Measurements from ENCODE around the gene JPT2.

- TF ChIP-seq, protein P1, sequence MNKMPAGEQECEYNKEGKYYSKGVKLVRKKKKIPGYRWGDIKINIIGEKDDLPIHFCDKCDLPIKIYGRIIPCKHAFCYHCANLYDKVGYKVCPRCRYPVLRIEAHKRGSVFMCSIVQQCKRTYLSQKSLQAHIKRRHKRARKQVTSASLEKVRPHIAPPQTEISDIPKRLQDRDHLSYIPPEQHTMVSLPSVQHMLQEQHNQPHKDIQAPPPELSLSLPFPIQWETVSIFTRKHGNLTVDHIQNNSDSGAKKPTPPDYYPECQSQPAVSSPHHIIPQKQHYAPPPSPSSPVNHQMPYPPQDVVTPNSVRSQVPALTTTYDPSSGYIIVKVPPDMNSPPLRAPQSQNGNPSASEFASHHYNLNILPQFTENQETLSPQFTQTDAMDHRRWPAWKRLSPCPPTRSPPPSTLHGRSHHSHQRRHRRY (tag by site-specific recombination; IDR thresholded peaks at IDR 0.05) = no peak
- TF ChIP-seq ZNF423 (tag by site-specific recombination; IDR thresholded peaks at IDR 0.05) = no peak
- TF ChIP-seq CTCF (tag by site-specific recombination; IDR thresholded peaks at IDR 0.05) = no peak
- TF ChIP-seq, protein P2, sequence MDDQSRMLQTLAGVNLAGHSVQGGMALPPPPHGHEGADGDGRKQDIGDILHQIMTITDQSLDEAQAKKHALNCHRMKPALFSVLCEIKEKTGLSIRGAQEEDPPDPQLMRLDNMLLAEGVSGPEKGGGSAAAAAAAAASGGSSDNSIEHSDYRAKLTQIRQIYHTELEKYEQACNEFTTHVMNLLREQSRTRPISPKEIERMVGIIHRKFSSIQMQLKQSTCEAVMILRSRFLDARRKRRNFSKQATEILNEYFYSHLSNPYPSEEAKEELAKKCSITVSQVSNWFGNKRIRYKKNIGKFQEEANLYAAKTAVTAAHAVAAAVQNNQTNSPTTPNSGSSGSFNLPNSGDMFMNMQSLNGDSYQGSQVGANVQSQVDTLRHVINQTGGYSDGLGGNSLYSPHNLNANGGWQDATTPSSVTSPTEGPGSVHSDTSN (CRISPR knock-in tag; IDR thresholded peaks at IDR 0.05) = no peak
- TF ChIP-seq ZSCAN16 (tag by site-specific recombination; IDR thresholded peaks at IDR 0.05) = no peak
- no peak for TF ChIP-seq ZNF114 (tag by site-specific recombination; IDR thresholded peaks at IDR 0.05)
- no peak for TF ChIP-seq YY2 (tag by site-specific recombination; IDR thresholded peaks at IDR 0.05)
- no peak for TF ChIP-seq ELK4 (IDR thresholded peaks at IDR 0.05; ENCODE audit: borderline replicate concordance, low read depth, low read length)
- no peak for TF ChIP-seq GFI1B (tag by site-specific recombination; IDR thresholded peaks at IDR 0.05)
- TF ChIP-seq ZNF37A (tag by site-specific recombination; IDR thresholded peaks at IDR 0.05) = no peak
These were observed 26.7 kb upstream of the JPT2 start for GRCh38 chr16:1651094-1651973.
